HepG2 (cell line): ENCODE data around the gene CHMP1A. TPM values are rescaled to one million over a fixed set of nuclear protein-coding genes. Genes with fewer than 3 reads are reported as not detected.

Experiments used
- ATAC-seq: fragments of 200-7000 bp; cut with Tn5 transposase; 3 replicates; pipeline ENCODE4 v1.9.1; 2020; ENCODE audit warnings: mild to moderate bottlenecking, moderate library complexity
- BruUV-seq: library from RNA; stranded (reverse); fragments of 400-500 nt; replicated peaks from 2 replicates; lab custom pipeline; 2021; lab: Mats Ljungman, UMichigan
- CTCF ChIA-PET: fragments of 300-600 bp; formaldehyde crosslinking; extraction: SDS; loops from one replicate; lab custom pipeline; 2021; ENCODE audit warnings: low total read pairs, inconsistent platforms, low intra/inter-chr PET ratio; lab: Yijun Ruan, JAX
- POLR2A ChIA-PET: fragments of 350-600 bp; sonication (Branson Sonifier 250); formaldehyde crosslinking; loops from one replicate; lab custom pipeline; 2020; ENCODE audit warnings: antibody characterized with exemption, inconsistent platforms; lab: Yijun Ruan, JAX
- DNase-seq: peaks from one replicate; pipeline ENCODE4 v3.0.0-alpha.2; 2015; ENCODE audit warnings: low spot score
- FAIRE-seq: peaks from 3 replicates; lab custom pipeline; 2011; peaks lifted over from hg19 to GRCh38; lab: Jason Lieb, UNC
- H2AFZ ChIP-seq: one replicate; pipeline ENCODE4 v1.6.1; 2011; ENCODE audit warnings: low read length, inconsistent platforms
- H3K27ac ChIP-seq: fragments of 300-600 bp; 3 replicates; pipeline ENCODE4 v1.8.0; 2011; ENCODE audit warnings: mixed run types, mild to moderate bottlenecking, mixed read lengths, low read length, inconsistent platforms; ENCODE audit not compliant: insufficient read depth; ENCODE audit errors: extremely low read length
- H3K27me3 ChIP-seq, 2 experiments: fragments of 200-600 bp in 1 of 2; 2 replicates in 1 of 2; 3 replicates in 1 of 2; pipeline versions ENCODE4 v1.6.0 to v1.8.0; 2011; ENCODE audit warnings: low read length in 2 of 2, mild to moderate bottlenecking in 2 of 2, moderate library complexity in 2 of 2, inconsistent platforms in 1 of 2; ENCODE audit not compliant: insufficient read depth in 2 of 2, control insufficient read depth in 1 of 2
- H3K36me3 ChIP-seq, 2 experiments: fragments of 200-600 bp in 1 of 2; replicated peaks in 1 of 2; 2 replicates in 1 of 2; 3 replicates in 1 of 2; pipeline versions ENCODE4 v1.5.1 to v1.8.0; 2011; ENCODE audit warnings: low read length in 2 of 2, inconsistent platforms in 1 of 2; ENCODE audit not compliant: insufficient read depth in 2 of 2, control insufficient read depth in 1 of 2
- H3K4me1 ChIP-seq: 2 replicates; pipeline ENCODE4 v1.5.1; 2012; ENCODE audit warnings: low read length, inconsistent platforms; ENCODE audit not compliant: insufficient read depth
- H3K4me2 ChIP-seq: 2 replicates; pipeline ENCODE4 v1.6.0; 2011; ENCODE audit warnings: low read depth, low read length, inconsistent platforms
- H3K4me3 ChIP-seq, 3 experiments: fragments of 200-600 bp in 1 of 3; sonication (generic), shearing (Covaris generic) in 1 of 3; replicated peaks in 1 of 3; 2 replicates each; pipeline ENCODE4 v1.5.1; 2011 to 2016; ENCODE audit warnings: low read length in 3 of 3, inconsistent platforms in 2 of 3, low read depth in 2 of 3, mild to moderate bottlenecking in 2 of 3, control low read depth in 1 of 3, mixed read lengths in 1 of 3; ENCODE audit not compliant: insufficient read depth in 1 of 3
- H3K79me2 ChIP-seq: one replicate; pipeline ENCODE4 v1.6.1; 2011; ENCODE audit warnings: low read length, inconsistent platforms; ENCODE audit not compliant: insufficient read depth
- H3K9ac ChIP-seq: 2 replicates; pipeline ENCODE4 v1.6.0; 2011; ENCODE audit warnings: mild to moderate bottlenecking, low read depth, low read length, inconsistent platforms; ENCODE audit not compliant: insufficient read depth
- H3K9me3 ChIP-seq: 2 replicates; pipeline ENCODE4 v1.5.1; 2012; ENCODE audit warnings: mild to moderate bottlenecking, low read length
- H4K20me1 ChIP-seq: 2 replicates; pipeline ENCODE4 v1.6.0; 2011; ENCODE audit warnings: inconsistent platforms, mild to moderate bottlenecking, low read length, moderate library complexity; ENCODE audit not compliant: insufficient read depth
- CREM ChIP-seq, 2 experiments: sonication (generic) in 1 of 2; formaldehyde crosslinking in 1 of 2; IDR thresholded peaks; 2 replicates each; pipeline versions ENCODE4 v1.4.0 to v1.6.1; 2016 to 2020; ENCODE audit warnings: antibody characterized with exemption in 1 of 2, mild to moderate bottlenecking in 1 of 2, missing genetic modification reagents in 1 of 2
- EEA1 ChIP-seq: sonication (generic); formaldehyde crosslinking; IDR thresholded peaks from 2 replicates; pipeline ENCODE4 v1.5.1; 2020; ENCODE audit warnings: mild to moderate bottlenecking, missing genetic modification reagents, borderline replicate concordance
- ERF ChIP-seq: IDR thresholded peaks from 2 replicates; pipeline ENCODE4 v1.6.1; 2018; ENCODE audit warnings: missing biosample characterization, missing genetic modification reagents
- HNF4A ChIP-seq: sonication (generic); formaldehyde crosslinking; IDR thresholded peaks from 2 replicates; pipeline ENCODE4 v1.4.0; 2020; ENCODE audit warnings: missing genetic modification reagents
- KDM5A ChIP-seq: fragments of 200-600 bp; sonication (generic); IDR thresholded peaks from 2 replicates; pipeline ENCODE4 v1.7.0; 2018; ENCODE audit warnings: antibody characterized with exemption, mild to moderate bottlenecking, low read length, borderline replicate concordance
- MAFK ChIP-seq, 2 experiments: IDR thresholded peaks in 1 of 2; conservative IDR thresholded peaks in 1 of 2; 2 replicates each; pipeline ENCODE4 v1.6.1; 2011; ENCODE audit warnings: improper control_type of control experiment in 2 of 2, low read length in 2 of 2
- MYC ChIP-seq: sonication (generic); formaldehyde crosslinking; IDR thresholded peaks from 2 replicates; pipeline ENCODE4 v1.9.0; 2021; ENCODE audit warnings: missing genetic modification reagents, borderline replicate concordance
- PATZ1 ChIP-seq: sonication (generic); formaldehyde crosslinking; IDR thresholded peaks from 2 replicates; pipeline ENCODE4 v1.4.0; 2020; ENCODE audit warnings: missing genetic modification reagents
- SKI ChIP-seq: fragments of 450-650 bp; IDR thresholded peaks from one replicate; pipeline ENCODE4 v1.6.1; 2018; ENCODE audit warnings: mild to moderate bottlenecking; ENCODE audit not compliant: partially characterized antibody
- TARDBP ChIP-seq: sonication (generic); formaldehyde crosslinking; IDR thresholded peaks from 2 replicates; pipeline ENCODE4 v1.8.0; 2022; ENCODE audit warnings: mild to moderate bottlenecking, missing genetic modification reagents
- ZBTB38 ChIP-seq: sonication (generic); formaldehyde crosslinking; IDR thresholded peaks from 2 replicates; pipeline ENCODE4 v1.5.1; 2020; ENCODE audit warnings: mild to moderate bottlenecking, missing genetic modification reagents
- ZNF274 ChIP-seq: sonication (generic); formaldehyde crosslinking; IDR thresholded peaks from 2 replicates; pipeline ENCODE4 v1.5.1; 2020; ENCODE audit warnings: mild to moderate bottlenecking, missing genetic modification reagents
- ZNF329 ChIP-seq: sonication (generic); formaldehyde crosslinking; IDR thresholded peaks from 2 replicates; pipeline ENCODE4 v1.9.0; 2021; ENCODE audit warnings: low read depth, mild to moderate bottlenecking, missing genetic modification reagents
- ZNF350 ChIP-seq: sonication (generic); formaldehyde crosslinking; IDR thresholded peaks from 2 replicates; pipeline ENCODE4 v1.4.0; 2020; ENCODE audit warnings: mild to moderate bottlenecking, low read depth, missing genetic modification reagents, borderline replicate concordance
- ZNF468 ChIP-seq: sonication (generic); formaldehyde crosslinking; IDR thresholded peaks from 2 replicates; pipeline ENCODE4 v1.8.0; 2022; ENCODE audit warnings: mild to moderate bottlenecking, moderate library complexity, missing genetic modification reagents
- ZNF501 ChIP-seq: sonication (generic); formaldehyde crosslinking; IDR thresholded peaks from 2 replicates; pipeline ENCODE4 v1.5.1; 2020; ENCODE audit warnings: mild to moderate bottlenecking, moderate library complexity, missing genetic modification reagents
- ZNF614 ChIP-seq: IDR thresholded peaks from 2 replicates; pipeline ENCODE4 v1.6.1; 2018; ENCODE audit warnings: missing biosample characterization, missing genetic modification reagents, inconsistent platforms, borderline replicate concordance
- ZNF7 ChIP-seq: IDR thresholded peaks from 2 replicates; pipeline ENCODE4 v1.6.1; 2016; ENCODE audit warnings: missing biosample characterization, missing genetic modification reagents
- ZNF780A ChIP-seq: sonication (generic); formaldehyde crosslinking; IDR thresholded peaks from 2 replicates; pipeline ENCODE4 v1.8.0; 2022; ENCODE audit warnings: mild to moderate bottlenecking, missing genetic modification reagents, moderate library complexity
- ZNF891 ChIP-seq: sonication (generic); formaldehyde crosslinking; IDR thresholded peaks from 2 replicates; pipeline ENCODE4 v1.5.0; 2020; ENCODE audit warnings: mild to moderate bottlenecking, missing genetic modification reagents
- WGBS: methylation state at CpG from one replicate; pipeline ENCODE4 v1.1.6; 2017; ENCODE audit warnings: low lambda C conversion rate; 5-methylcytosine and 5-hydroxymethylcytosine counted together
- in situ Hi-C: cut with HindIII; loops from 2 replicates; pipeline ENCODE4 v1.10.0; 2017; ENCODE audit warnings: low pct_unique_long_range_greater_than_20kb; ENCODE audit not compliant: extremely low pct_ligation_motif_present
- intact Hi-C: fragments of 100-400 bp; cut with micrococcal nuclease; formaldehyde crosslinking; loops from one replicate; pipeline ENCODE4 v1.10.0; 2022; ENCODE audit not compliant: unreplicated experiment
- polyA plus RNA-seq, 8 experiments: library from polyadenylated mRNA; depleted of rRNA in 3 of 8; stranded (reverse) in 7 of 8; unstranded in 1 of 8; fragments of >200 nt; fragmentation: Illumina TruSeq in 4 of 8; extraction: Trizol in 4 of 8; gene quantifications; 2 replicates each; pipeline versions ENCODE4 v1.2.1 to v1.2.3, GENCODE V29; 2011 to 2016; ENCODE audit warnings: low read depth in 4 of 8, missing spikeins in 1 of 8, mixed read lengths in 1 of 8; ENCODE audit not compliant: insufficient read depth in 1 of 8
- total RNA-seq, 5 experiments: library from RNA; depleted of rRNA; stranded (reverse); fragments of >200 nt; fragmentation: Illumina TruSeq; extraction: Trizol; gene quantifications; 2 replicates each; pipeline ENCODE4 v1.2.3, GENCODE V29; 2016; ENCODE audit warnings: low read depth in 1 of 5
- TF ChIP-seq, protein P1 (sequence below): sonication (generic); formaldehyde crosslinking; IDR thresholded peaks from 2 replicates; pipeline ENCODE4 v1.8.0; 2022; ENCODE audit warnings: mild to moderate bottlenecking, missing genetic modification reagents, moderate library complexity
- TF ChIP-seq, protein P2 (sequence below): sonication (generic); formaldehyde crosslinking; IDR thresholded peaks from 2 replicates; pipeline ENCODE4 v1.5.0; 2020; ENCODE audit warnings: missing genetic modification reagents

CHMP1A gene
- total and polyA plus RNA-seq, 2 of the 13 experiments (the other 11 are each of a cell fraction or from before 2014, with no cell fraction given), result 69.4 to 73.3 TPM

GRCh38 chr16:89691986-89692569 is 34.6 kb upstream of the CHMP1A start:
- peak; percentile 37 for FAIRE-seq
- POLR2A ChIA-PET, result interaction anchor here (0.5 to 2.3 kb wide), 4 partner anchors 9 to 63 kb away, joined by 3 to 16 read pairs (median 4); partner anchors contain the start of gene SPATA2L
- intact Hi-C loops, result no loop called here
- TF ChIP-seq MAFK (conservative IDR thresholded peaks at IDR 0.05 in 1 of 2, IDR thresholded peaks at IDR 0.05 in 1 of 2; ENCODE audit: low read length in 2 of 2), result no peak
- no peak for TF ChIP-seq ZNF891 (CRISPR knock-in tag)
- TF ChIP-seq, protein P1, sequence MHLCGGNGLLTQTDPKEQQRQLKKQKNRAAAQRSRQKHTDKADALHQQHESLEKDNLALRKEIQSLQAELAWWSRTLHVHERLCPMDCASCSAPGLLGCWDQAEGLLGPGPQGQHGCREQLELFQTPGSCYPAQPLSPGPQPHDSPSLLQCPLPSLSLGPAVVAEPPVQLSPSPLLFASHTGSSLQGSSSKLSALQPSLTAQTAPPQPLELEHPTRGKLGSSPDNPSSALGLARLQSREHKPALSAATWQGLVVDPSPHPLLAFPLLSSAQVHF (CRISPR knock-in tag), result no peak
- TF ChIP-seq ZNF329 (CRISPR knock-in tag), result no peak
- TF ChIP-seq EEA1, result no peak
- TF ChIP-seq MYC (CRISPR knock-in tag), result 0 out of 2 replicates have a peak, but pooled peaks have one; percentile 10
- no peak for TF ChIP-seq ZNF350 (CRISPR knock-in tag)
- peak; percentile 62 for TF ChIP-seq SKI
- TF ChIP-seq KDM5A, result no peak
- TF ChIP-seq PATZ1 (CRISPR knock-in tag), result 0 out of 2 replicates have a peak, but pooled peaks have one; percentile 40
- 0 out of 2 replicates have a peak, but pooled peaks have one; percentile 33 for TF ChIP-seq ZNF501 (CRISPR knock-in tag)
- TF ChIP-seq, protein P2, sequence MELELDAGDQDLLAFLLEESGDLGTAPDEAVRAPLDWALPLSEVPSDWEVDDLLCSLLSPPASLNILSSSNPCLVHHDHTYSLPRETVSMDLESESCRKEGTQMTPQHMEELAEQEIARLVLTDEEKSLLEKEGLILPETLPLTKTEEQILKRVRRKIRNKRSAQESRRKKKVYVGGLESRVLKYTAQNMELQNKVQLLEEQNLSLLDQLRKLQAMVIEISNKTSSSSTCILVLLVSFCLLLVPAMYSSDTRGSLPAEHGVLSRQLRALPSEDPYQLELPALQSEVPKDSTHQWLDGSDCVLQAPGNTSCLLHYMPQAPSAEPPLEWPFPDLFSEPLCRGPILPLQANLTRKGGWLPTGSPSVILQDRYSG (CRISPR knock-in tag), result no peak
- TF ChIP-seq CREM (IDR thresholded peaks at IDR 0.05), result no peak
- TF ChIP-seq CREM (CRISPR knock-in tag; IDR thresholded peaks at IDR 0.05), result no peak
- peak; percentile 31; the same call in 1 of the 2 replicates for TF ChIP-seq HNF4A (CRISPR knock-in tag)
- TF ChIP-seq ZNF614 (CRISPR knock-in tag), result peak; percentile 16; the same call in 1 of the 2 replicates
- TF ChIP-seq ZNF780A (CRISPR knock-in tag), result no peak
- no peak for TF ChIP-seq ZNF468
- TF ChIP-seq ERF (CRISPR knock-in tag), result no peak
- TF ChIP-seq TARDBP (CRISPR knock-in tag), result no peak
- TF ChIP-seq ZNF274, result peak; percentile 37; the same call in 1 of the 2 replicates
- no peak for TF ChIP-seq ZNF7 (CRISPR knock-in tag)
- peak; percentile 48; the same call in 1 of the 2 replicates for TF ChIP-seq ZBTB38 (CRISPR knock-in tag)

More at GRCh38 chr16:89691986-89692569, 34.6 kb upstream of the CHMP1A start:
- WGBS, result 8% methylated on average over 9 of the region's 13 CpGs
- H3K4me1 ChIP-seq, result peaks cover 86% of the 10 kb centered on the region
- no TSS peak for BruUV-seq
- in situ Hi-C loops, result no loop called here
- DNase-seq (peak; percentile 38), ATAC-seq (peak; percentile 36)
- peak overlapping the region; percentile 9; the same call in 1 of the 2 replicates for H3K9ac ChIP-seq
- CTCF ChIA-PET, result no interaction called here
- peak overlapping the region; percentile 56 for H3K4me2 ChIP-seq
- H3K27me3 ChIP-seq, result no peaks in the 10 kb centered on the region
- H4K20me1 ChIP-seq, result no peaks in the 10 kb centered on the region
- no peak overlapping the region for H3K27ac ChIP-seq
- H3K4me3 ChIP-seq, result peak overlapping the region in 1 of 3 experiments; percentile 32; a peak in 1 of 6 replicates
- no peaks in the 10 kb centered on the region for H3K36me3 ChIP-seq
- no peaks in the 10 kb centered on the region for H3K79me2 ChIP-seq
- H2AFZ ChIP-seq, result no peak overlapping the region
- no peaks in the 10 kb centered on the region for H3K9me3 ChIP-seq
